IPS-20b (cell line): ENCODE results near the gene CREG1.
A peak's percentile ranks its signal among the peaks of the same experiment; 100 is the strongest.
"Not testable (repeated sequence)": the region's sequence is repeated elsewhere in the genome, so short reads cannot be mapped to it uniquely, and the experiment has no call there.

Experiments
- H3K27ac ChIP-seq: one replicate; pipeline ENCODE4 v1.5.1; 2013; ENCODE audit warnings: low read length
- H3K27me3 ChIP-seq: 2 replicates; pipeline ENCODE4 v1.6.1; 2013; ENCODE audit warnings: mild to moderate bottlenecking, low read length, inconsistent platforms; ENCODE audit not compliant: insufficient read depth
- H3K36me3 ChIP-seq: 2 replicates; pipeline ENCODE4 v1.6.1; 2013; ENCODE audit warnings: low read depth, mild to moderate bottlenecking, inconsistent platforms, low read length, moderate library complexity; ENCODE audit not compliant: insufficient read depth
- H3K4me1 ChIP-seq: 2 replicates; pipeline ENCODE4 v1.6.1; 2013; ENCODE audit warnings: mild to moderate bottlenecking, control low read depth, inconsistent platforms, low read length, moderate library complexity; ENCODE audit not compliant: insufficient read depth
- H3K4me3 ChIP-seq: 2 replicates; pipeline ENCODE4 v1.5.1; 2013; ENCODE audit warnings: mild to moderate bottlenecking, low read length, inconsistent platforms
- H3K9ac ChIP-seq: 2 replicates; pipeline ENCODE4 v1.6.1; 2013; ENCODE audit warnings: low read depth, mild to moderate bottlenecking, inconsistent platforms, low read length, moderate library complexity
- H3K9me3 ChIP-seq: 2 replicates; pipeline ENCODE4 v1.6.1; 2013; ENCODE audit warnings: mild to moderate bottlenecking, low read depth, low read length, inconsistent platforms; ENCODE audit not compliant: insufficient read depth

The CREG1 gene

GRCh38 chr1:167562702-167563101, 9.1 kb upstream of the CREG1 start:
- H3K27me3 ChIP-seq, result no peaks in the 10 kb centered on the region
- no peaks in the 10 kb centered on the region for H3K36me3 ChIP-seq
- H3K4me3 ChIP-seq, result no peak overlapping the region
- H3K9ac ChIP-seq, result no peak overlapping the region
- H3K4me1 ChIP-seq, result no peaks in the 10 kb centered on the region
- no peak overlapping the region for H3K27ac ChIP-seq
- H3K9me3 ChIP-seq, result no peaks in the 10 kb centered on the region

- no peaks in the 10 kb centered on the region for H3K4me1 ChIP-seq
Measured at GRCh38 chr1:167561753-167562152, 8.2 kb upstream of the CREG1 start.

GRCh38 chr1:167555971-167556714, 2.6 kb upstream of the CREG1 start:
- Histone ChIP-seq H3K36me3 (no peaks in the 10 kb centered on the region), H3K4me3 (no peak overlapping the region), H3K9ac (no peak overlapping the region), H3K4me1 (no peaks in the 10 kb centered on the region), H3K27me3 (peaks cover 7% of the 10 kb centered on the region; the same call in 1 of the 2 replicates), H3K27ac (no peak overlapping the region), H3K9me3 (no peaks in the 10 kb centered on the region)

More at GRCh38 chr1:167561753-167562152, 8.2 kb upstream of the CREG1 start:
- Histone ChIP-seq H3K27me3 (no peaks in the 10 kb centered on the region), H3K9me3 (no peaks in the 10 kb centered on the region), H3K4me3 (no peak overlapping the region), H3K27ac (no peak overlapping the region), H3K9ac (no peak overlapping the region), H3K36me3 (no peaks in the 10 kb centered on the region)

GRCh38 chr1:167555072-167555471, 1.5 kb upstream of the CREG1 start:
- H3K36me3 ChIP-seq, H3K27ac ChIP-seq: not testable (repeated sequence)

GRCh38 chr1:167554028-167554779, 642 bp upstream of the CREG1 start:
- no peaks in the 10 kb centered on the region for H3K4me1 ChIP-seq
- H3K27ac ChIP-seq, result no peak overlapping the region
- H3K36me3 ChIP-seq, result no peaks in the 10 kb centered on the region
- H3K9me3 ChIP-seq, result no peaks in the 10 kb centered on the region
- H3K27me3 ChIP-seq, result peaks cover 7% of the 10 kb centered on the region; the same call in 1 of the 2 replicates
- peak overlapping the region; percentile 43; the same call in 1 of the 2 replicates for H3K9ac ChIP-seq
- H3K4me3 ChIP-seq, result peak overlapping the region; percentile 92

More at GRCh38 chr1:167555072-167555471, 1.5 kb upstream of the CREG1 start:
- H3K4me1 ChIP-seq, H3K4me3 ChIP-seq, H3K27me3 ChIP-seq, H3K9me3 ChIP-seq, H3K9ac ChIP-seq: not testable (repeated sequence)

- H3K27ac ChIP-seq, result no peak overlapping the region
- no peaks in the 10 kb centered on the region for H3K4me1 ChIP-seq
- H3K4me3 ChIP-seq, result no peak overlapping the region
- no peaks in the 10 kb centered on the region for H3K9me3 ChIP-seq
- no peak overlapping the region for H3K9ac ChIP-seq
- H3K36me3 ChIP-seq, result peaks cover 6% of the 10 kb centered on the region
- H3K27me3 ChIP-seq, result peaks cover 7% of the 10 kb centered on the region; the same call in 1 of the 2 replicates
Measured at GRCh38 chr1:167551362-167551761, 2.2 kb downstream of the CREG1 start.

GRCh38 chr1:167548059-167548932, 5.3 kb downstream of the CREG1 start:
- H3K9ac ChIP-seq, result no peak overlapping the region
- H3K4me3 ChIP-seq, result no peak overlapping the region

GRCh38 chr1:167546935-167547334, 6.6 kb downstream of the CREG1 start:
- Histone ChIP-seq H3K27me3 (no peaks in the 10 kb centered on the region), H3K9ac (no peak overlapping the region), H3K9me3 (no peaks in the 10 kb centered on the region), H3K4me1 (no peaks in the 10 kb centered on the region), H3K27ac (no peak overlapping the region), H3K36me3 (peaks cover 19% of the 10 kb centered on the region), H3K4me3 (no peak overlapping the region)

More at GRCh38 chr1:167548059-167548932, 5.3 kb downstream of the CREG1 start:
- Histone ChIP-seq H3K9me3 (no peaks in the 10 kb centered on the region), H3K4me1 (no peaks in the 10 kb centered on the region), H3K27ac (no peak overlapping the region), H3K36me3 (peaks cover 19% of the 10 kb centered on the region), H3K27me3 (peaks cover 7% of the 10 kb centered on the region; the same call in 1 of the 2 replicates)

GRCh38 chr1:167545349-167545748, 8.2 kb downstream of the CREG1 start:
- Histone ChIP-seq H3K4me3 (no peak overlapping the region), H3K27me3 (no peaks in the 10 kb centered on the region), H3K9ac (no peak overlapping the region), H3K36me3 (peaks cover 19% of the 10 kb centered on the region), H3K9me3 (no peaks in the 10 kb centered on the region), H3K27ac (no peak overlapping the region), H3K4me1 (no peaks in the 10 kb centered on the region)

- Histone ChIP-seq H3K9ac (no peak overlapping the region), H3K27ac (no peak overlapping the region), H3K9me3 (no peaks in the 10 kb centered on the region), H3K4me3 (no peak overlapping the region), H3K36me3 (peaks cover 19% of the 10 kb centered on the region), H3K27me3 (no peaks in the 10 kb centered on the region), H3K4me1 (no peaks in the 10 kb centered on the region)
Measured at GRCh38 chr1:167544447-167545093, 9.0 kb downstream of the CREG1 start.
